Suppressor macrophage treated with lipopolysaccharide for 1 hour (primary cell): ENCODE data around the gene PPP2R2C.
A peak's percentile ranks its signal among the peaks of the same experiment; 100 is the strongest.

ENCODE experiments used
- DNase-seq, 3 donors: peaks; one replicate each; pipeline ENCODE4 v3.0.0-alpha.2; 2020 to 2022

The PPP2R2C gene

GRCh38 chr4:6298852-6299251 lies 173.6 kb downstream of the PPP2R2C start:
- DNase-seq, result no peak

- no peak for DNase-seq
These were observed 174.4 kb downstream of the PPP2R2C start for GRCh38 chr4:6298035-6298434.

DNA sequence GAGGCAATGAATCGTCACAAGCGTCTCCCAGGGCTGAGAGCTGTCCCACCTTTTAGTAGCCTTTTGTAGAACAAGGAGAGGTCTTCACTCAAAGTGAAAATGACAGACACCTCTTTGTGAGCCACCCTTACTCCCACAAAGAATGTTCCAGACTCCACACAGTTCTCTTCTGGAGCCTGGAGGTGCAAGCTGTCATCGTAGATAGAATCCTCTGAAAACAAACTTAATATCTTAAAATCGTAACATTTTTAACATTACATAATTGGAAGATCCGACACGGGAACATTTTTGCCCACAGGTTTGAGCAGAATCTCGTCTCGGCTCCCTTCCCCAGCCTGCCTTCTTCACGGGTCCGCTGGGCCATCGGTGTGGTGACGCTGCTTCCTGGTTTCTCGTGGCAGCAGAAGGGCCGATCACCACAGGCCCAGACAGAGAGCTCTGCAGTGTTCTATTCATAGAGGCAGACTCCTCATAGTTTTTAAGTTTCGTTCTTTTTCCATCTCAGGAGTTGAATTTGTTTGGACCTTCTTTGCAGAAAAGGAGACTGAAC lies 175.1 kb downstream of the PPP2R2C start:
- no peak for DNase-seq

DNA sequence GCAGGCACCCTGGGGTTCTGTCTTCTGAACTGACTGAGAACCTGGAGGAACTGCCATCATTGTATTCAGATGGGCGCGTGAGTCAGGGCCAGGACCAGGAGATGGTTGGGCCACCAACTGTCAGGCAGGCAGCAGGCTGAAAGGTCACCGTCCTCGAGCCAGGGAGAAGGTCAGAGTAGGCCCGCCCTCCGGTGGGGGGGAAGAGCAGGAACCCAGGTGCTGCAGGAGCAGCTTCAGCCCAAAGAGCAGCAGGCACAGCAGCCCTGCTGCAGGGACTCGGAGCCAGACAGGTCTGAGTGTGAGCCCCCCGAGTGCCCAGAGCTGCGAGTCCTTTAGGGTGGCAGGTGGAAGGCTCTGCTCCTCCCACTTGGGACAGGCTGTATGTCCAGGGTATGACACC lies 176.4 kb downstream of the PPP2R2C start:
- no peak for DNase-seq

GRCh38 chr4:6295495-6295894 lies 176.9 kb downstream of the PPP2R2C start:
- no peak for DNase-seq

DNA sequence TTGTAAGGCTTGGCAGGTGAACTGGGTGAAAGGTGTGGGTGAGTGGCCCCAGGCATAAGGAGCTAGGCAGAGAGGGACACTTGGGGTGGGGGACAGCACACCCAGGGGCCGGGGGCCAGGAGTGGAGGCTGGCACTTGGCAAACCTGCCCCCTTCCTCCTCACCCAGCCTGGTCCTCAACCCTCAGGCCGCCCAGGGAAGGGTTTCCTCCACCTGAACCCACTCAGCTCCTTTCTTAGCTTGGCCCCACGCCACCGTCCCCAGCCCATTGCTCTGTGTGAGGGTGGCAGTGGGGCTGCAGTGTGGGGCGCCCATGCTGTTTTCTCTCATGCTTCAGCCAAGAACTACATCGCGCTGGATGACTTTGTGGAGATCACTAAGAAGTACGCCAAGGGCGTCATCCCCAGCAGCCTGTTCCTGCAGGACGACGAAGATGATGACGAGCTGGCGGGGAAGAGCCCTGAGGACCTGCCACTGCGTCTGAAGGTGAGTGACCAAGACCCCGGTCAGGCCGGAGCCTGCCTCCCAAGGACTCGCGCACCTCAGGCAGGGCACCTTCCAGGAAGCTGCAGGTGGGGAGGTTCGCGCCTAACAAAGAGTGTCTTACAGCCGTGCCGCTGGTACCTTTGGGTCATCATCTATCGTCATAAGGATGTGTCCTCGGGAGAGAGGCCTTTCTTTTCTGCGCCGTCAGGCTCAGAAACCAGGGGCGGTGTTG lies 177.6 kb downstream of the PPP2R2C start:
- no peak for DNase-seq

GRCh38 chr4:6293661-6294060 lies 178.8 kb downstream of the PPP2R2C start:
- DNase-seq, result no peak

GRCh38 chr4:6293097-6293445 lies 179.3 kb downstream of the PPP2R2C start:
- DNase-seq, result no peak

GRCh38 chr4:6292376-6293096 lies 179.9 kb downstream of the PPP2R2C start:
- no peak for DNase-seq

DNA sequence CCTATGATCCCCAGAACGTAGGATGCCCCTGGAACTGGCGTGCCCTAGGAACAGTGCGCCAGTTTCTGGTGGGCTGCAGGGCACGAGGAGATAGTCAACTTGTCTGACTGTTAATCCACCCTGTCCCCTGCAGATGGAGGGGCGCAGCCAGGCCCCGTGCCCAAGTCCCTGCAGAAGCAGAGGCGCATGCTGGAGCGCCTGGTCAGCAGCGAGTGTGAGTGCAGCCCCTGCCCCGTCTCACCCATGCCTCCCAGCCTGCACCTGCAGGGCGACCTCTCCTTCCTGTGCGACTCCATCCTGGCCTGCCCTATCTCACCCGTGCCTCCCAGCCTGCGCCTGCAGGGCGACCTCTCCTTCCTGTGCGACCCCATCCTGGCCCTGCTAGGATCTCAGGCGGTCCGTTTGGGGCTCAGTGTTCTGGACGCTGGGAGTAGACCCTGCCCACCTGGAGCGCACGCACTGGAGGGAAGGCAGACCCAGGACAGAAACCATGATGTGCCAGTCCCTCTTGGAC lies 180.6 kb downstream of the PPP2R2C start:
- no peak for DNase-seq

DNA sequence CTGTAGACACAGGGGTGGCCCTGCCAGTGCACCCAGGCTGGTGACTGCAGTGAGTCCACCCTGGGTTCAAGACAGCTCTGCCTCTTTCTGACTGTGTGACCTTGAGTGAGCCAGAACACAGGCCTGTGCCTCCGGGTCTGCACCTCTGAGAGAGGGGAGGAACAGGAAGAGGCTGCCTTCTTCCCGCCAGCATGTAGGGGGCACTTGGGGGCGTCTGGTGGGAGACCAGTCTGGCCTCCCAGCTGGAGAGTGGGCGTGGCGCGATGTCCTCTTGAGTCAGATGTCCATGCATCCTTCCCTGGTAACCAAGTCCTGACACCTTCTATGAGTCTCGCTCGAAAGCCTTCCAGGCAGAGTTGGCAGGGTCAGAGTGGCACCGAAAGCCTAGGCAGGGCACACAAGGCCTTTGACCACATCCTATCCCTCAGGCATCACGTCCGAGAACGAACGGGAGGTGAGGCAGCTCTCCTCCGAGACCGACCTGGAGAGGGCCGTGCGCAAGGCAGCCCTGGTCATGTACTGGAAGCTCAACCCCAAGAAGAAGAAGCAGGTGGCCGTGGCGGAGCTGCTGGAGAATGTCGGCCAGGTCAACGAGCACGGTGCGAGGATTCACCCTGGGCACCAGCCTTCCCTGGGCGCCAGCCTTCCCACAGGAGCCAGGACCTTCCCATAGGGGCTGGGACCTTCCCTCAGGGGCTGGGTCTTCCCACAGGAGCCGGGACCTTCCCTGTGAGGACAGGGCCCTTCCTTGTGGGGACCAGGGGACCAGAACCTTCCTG lies 181.5 kb downstream of the PPP2R2C start:
- DNase-seq, result peak in 1 of 3 donors; percentile 1

GRCh38 chr4:6290256-6290655 lies 182.2 kb downstream of the PPP2R2C start:
- DNase-seq, result no peak

DNA sequence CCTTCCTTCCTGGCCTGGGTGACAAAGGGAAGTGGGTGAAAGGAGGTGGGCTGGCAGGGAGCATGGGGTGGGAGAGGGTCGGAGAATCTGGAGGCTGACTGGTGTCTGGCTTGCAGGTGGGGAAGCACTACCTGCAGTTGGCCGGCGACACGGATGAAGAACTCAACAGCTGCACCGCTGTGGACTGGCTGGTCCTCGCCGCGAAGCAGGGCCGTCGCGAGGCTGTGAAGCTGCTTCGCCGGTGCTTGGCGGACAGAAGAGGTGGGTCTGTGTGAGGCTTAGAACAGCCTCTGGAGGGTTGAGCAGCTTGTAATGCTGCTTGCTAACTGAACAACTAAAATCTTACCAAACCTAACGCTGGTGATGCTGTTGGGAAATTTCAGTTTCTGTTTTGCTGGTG lies 183.5 kb downstream of the PPP2R2C start:
- DNase-seq, result no peak

- DNase-seq, result no peak
These were observed 184.1 kb downstream of the PPP2R2C start for GRCh38 chr4:6288342-6288741.

DNA sequence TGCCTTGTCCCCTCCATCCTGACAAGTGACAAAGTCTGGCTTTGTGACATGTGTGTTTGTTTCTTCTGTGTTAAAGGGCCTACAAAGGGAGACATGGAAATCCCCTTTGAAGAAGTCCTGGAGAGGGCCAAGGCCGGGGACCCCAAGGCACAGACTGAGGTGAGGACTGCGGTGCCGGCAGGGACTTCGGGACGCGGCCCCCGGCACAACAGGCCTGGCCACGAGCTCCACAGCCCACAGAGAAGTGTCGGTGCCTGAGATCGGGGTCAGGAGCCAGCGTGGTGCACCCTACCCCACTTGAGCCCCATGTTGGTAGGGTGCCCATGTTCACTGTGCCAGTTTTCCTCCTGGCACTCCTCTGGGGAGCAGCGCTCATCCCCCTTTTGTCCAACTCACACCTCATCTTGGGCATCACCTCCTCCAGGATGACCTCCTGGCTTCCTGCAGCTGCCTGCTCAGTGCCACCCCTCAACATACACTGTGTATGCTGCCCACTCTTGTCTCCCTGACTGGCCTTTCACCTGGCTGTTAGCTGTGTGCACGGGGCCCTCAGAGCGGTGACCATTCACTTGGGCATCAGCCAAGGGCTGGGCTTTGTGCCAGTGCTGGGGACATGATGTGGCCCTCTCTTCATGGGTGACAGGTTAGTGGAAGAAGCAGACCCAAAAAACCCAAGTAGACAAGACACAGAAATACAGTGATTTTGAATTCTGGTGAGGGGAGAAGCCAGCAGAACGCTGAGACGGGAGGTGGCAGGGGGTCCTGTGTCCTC lies 185.2 kb downstream of the PPP2R2C start:
- DNase-seq, result no peak

GRCh38 chr4:6283282-6283681 lies 189.1 kb downstream of the PPP2R2C start:
- DNase-seq, result no peak

GRCh38 chr4:6282314-6282771 lies 190.1 kb downstream of the PPP2R2C start:
- no peak for DNase-seq

- no peak for DNase-seq
These were observed 190.7 kb downstream of the PPP2R2C start for GRCh38 chr4:6281436-6282313.

DNA sequence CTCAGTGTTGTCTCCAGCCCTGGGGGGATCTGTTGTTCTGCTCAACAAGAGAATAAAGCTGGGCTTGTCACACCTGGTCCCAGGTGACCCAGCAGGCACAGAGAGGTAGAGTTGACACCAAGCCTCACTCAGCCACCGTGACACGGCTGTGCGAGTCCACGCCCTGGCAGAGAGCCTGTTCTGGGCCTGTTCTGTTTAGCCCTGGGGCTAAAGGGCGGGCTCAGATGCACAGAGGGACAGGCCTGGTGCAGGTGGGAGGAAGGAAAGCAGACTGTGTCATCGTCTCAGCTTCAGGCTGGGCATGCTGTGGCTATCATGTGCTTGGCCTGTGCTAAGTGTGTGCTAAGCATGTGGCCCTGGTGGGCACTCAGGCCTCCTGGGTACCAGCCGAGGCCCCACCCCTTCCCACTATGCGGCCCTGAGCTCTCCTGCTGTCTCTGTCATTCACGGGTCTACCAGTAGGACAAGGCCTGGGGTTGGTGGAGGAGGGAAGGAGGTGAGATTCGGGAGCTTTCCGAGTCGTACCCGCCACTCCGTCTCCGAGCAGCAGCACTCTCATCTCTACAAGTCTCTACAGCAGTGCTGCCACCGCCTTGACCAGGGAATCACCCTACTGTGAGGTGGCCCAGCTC lies 191.9 kb downstream of the PPP2R2C start:
- no peak for DNase-seq

- no peak for DNase-seq
These were observed 192.7 kb downstream of the PPP2R2C start for GRCh38 chr4:6279582-6280289.
